OCI-LY7 (cell line): ENCODE data around the gene TUBB6. TPM values are rescaled to one million over a fixed set of nuclear protein-coding genes. Genes with fewer than 3 reads are reported as not detected.

ENCODE experiments used
- BruUV-seq: library from RNA; stranded (reverse); fragments of 400-500 nt; replicated peaks from 2 replicates; lab custom pipeline; 2021; lab: Mats Ljungman, UMichigan
- CTCF ChIA-PET: fragments of 300-600 bp; sonication (Branson Sonifier 250); formaldehyde crosslinking; loops from one replicate; lab custom pipeline; 2022; ENCODE audit warnings: antibody characterized with exemption; ENCODE audit not compliant: unreplicated experiment; lab: Charles Lee
- POLR2A ChIA-PET: fragments of 300-600 bp; sonication (Branson Sonifier 250); formaldehyde crosslinking; loops from one replicate; lab custom pipeline; 2022; ENCODE audit warnings: antibody characterized with exemption; lab: Charles Lee
- DNase-seq: peaks from one replicate; pipeline ENCODE4 v3.0.0-alpha.2; 2015; ENCODE audit warnings: low spot score
- H2AFZ ChIP-seq: fragments of 200-600 bp; sonication (generic), shearing (Covaris generic); 2 replicates; pipeline ENCODE4 v1.6.1; 2014; ENCODE audit warnings: mild to moderate bottlenecking, antibody characterized with exemption, low read length, moderate library complexity
- H3K27ac ChIP-seq: fragments of 200-600 bp; sonication (generic); 2 replicates; pipeline ENCODE4 v1.5.1; 2014; ENCODE audit warnings: mixed run types, low read depth, mild to moderate bottlenecking, moderate library complexity, low read length, inconsistent platforms; ENCODE audit not compliant: poor library complexity, severe bottlenecking
- H3K36me3 ChIP-seq: fragments of 200-600 bp; sonication (generic); 2 replicates; pipeline ENCODE4 v1.6.1; 2014; ENCODE audit warnings: mild to moderate bottlenecking, antibody characterized with exemption, low read length, moderate library complexity, mixed read lengths; ENCODE audit not compliant: insufficient read depth
- H3K4me1 ChIP-seq: fragments of 200-600 bp; sonication (generic); 2 replicates; pipeline ENCODE4 v1.5.1; 2014; ENCODE audit warnings: mild to moderate bottlenecking, low read length; ENCODE audit not compliant: insufficient read depth, poor library complexity, severe bottlenecking
- H3K4me2 ChIP-seq: fragments of 200-600 bp; sonication (generic); 2 replicates; pipeline ENCODE4 v1.6.1; 2014; ENCODE audit warnings: mild to moderate bottlenecking, low read length
- H3K4me3 ChIP-seq: fragments of 200-600 bp; sonication (generic); 2 replicates; pipeline ENCODE4 v1.5.1; 2014; ENCODE audit warnings: mild to moderate bottlenecking, low read depth, low read length; ENCODE audit not compliant: poor library complexity, severe bottlenecking
- H3K79me2 ChIP-seq: fragments of 200-600 bp; sonication (generic); 2 replicates; pipeline ENCODE4 v1.6.1; 2016; ENCODE audit warnings: low read depth, mild to moderate bottlenecking, low read length, moderate library complexity, mixed read lengths; ENCODE audit not compliant: insufficient read depth
- H3K9me2 ChIP-seq: fragments of 200-600 bp; sonication (generic); 2 replicates; pipeline ENCODE4 v1.6.1; 2016; ENCODE audit warnings: mild to moderate bottlenecking, low read length, mixed read lengths; ENCODE audit not compliant: insufficient read depth
- H3K9me3 ChIP-seq: fragments of 200-600 bp; sonication (generic); 2 replicates; pipeline ENCODE4 v1.6.1; 2014; ENCODE audit warnings: mild to moderate bottlenecking, mixed run types, low read length, mixed read lengths
- H4K20me1 ChIP-seq: fragments of 200-600 bp; sonication (generic); 2 replicates; pipeline ENCODE4 v1.6.1; 2014; ENCODE audit warnings: mild to moderate bottlenecking, antibody characterized with exemption, low read length, moderate library complexity, mixed read lengths; ENCODE audit not compliant: insufficient read depth
- EZH2phosphoT487 ChIP-seq: fragments of 200-600 bp; sonication (generic); IDR thresholded peaks from 2 replicates; pipeline ENCODE4 v1.6.1; 2018; ENCODE audit warnings: low read depth, borderline replicate concordance, mild to moderate bottlenecking, mixed run types, antibody characterized with exemption, low read length, moderate library complexity, mixed read lengths
- intact Hi-C: fragments of 100-400 bp; cut with micrococcal nuclease; formaldehyde crosslinking; loops from one replicate; pipeline ENCODE4 v1.10.0; 2022; ENCODE audit not compliant: unreplicated experiment
- total RNA-seq, 2 experiments: library from RNA; depleted of rRNA in 1 of 2; stranded (reverse); fragments of >200 nt in 1 of 2; shearing (Covaris generic) in 1 of 2; gene quantifications; 2 replicates each; pipeline ENCODE4 v1.2.3, GENCODE V29; 2014 to 2022
- TF ChIP-seq, protein P1 (sequence below): fragments of 200-600 bp; sonication (generic); conservative IDR thresholded peaks from 2 replicates; pipeline ENCODE4 v1.5.1; 2014; ENCODE audit warnings: mild to moderate bottlenecking, antibody characterized with exemption, low read length, moderate library complexity, mixed read lengths

The TUBB6 gene
- total RNA-seq, 2 experiments from 2014 or later, result not detected

GRCh38 chr18:12333506-12334290 lies 25.7 kb downstream of the TUBB6 start:
- DNase-seq, result no peak
- no peaks in the 10 kb centered on the region for H3K79me2 ChIP-seq
- H3K4me3 ChIP-seq, result no peak overlapping the region
- intact Hi-C loops, result no loop called here
- no peaks in the 10 kb centered on the region for H4K20me1 ChIP-seq
- H3K4me2 ChIP-seq, result no peak overlapping the region
- no peaks in the 10 kb centered on the region for H3K9me2 ChIP-seq
- TF ChIP-seq EZH2phosphoT487, result no peak
- TF ChIP-seq, protein P1, sequence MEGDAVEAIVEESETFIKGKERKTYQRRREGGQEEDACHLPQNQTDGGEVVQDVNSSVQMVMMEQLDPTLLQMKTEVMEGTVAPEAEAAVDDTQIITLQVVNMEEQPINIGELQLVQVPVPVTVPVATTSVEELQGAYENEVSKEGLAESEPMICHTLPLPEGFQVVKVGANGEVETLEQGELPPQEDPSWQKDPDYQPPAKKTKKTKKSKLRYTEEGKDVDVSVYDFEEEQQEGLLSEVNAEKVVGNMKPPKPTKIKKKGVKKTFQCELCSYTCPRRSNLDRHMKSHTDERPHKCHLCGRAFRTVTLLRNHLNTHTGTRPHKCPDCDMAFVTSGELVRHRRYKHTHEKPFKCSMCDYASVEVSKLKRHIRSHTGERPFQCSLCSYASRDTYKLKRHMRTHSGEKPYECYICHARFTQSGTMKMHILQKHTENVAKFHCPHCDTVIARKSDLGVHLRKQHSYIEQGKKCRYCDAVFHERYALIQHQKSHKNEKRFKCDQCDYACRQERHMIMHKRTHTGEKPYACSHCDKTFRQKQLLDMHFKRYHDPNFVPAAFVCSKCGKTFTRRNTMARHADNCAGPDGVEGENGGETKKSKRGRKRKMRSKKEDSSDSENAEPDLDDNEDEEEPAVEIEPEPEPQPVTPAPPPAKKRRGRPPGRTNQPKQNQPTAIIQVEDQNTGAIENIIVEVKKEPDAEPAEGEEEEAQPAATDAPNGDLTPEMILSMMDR, result no peak
- no peak overlapping the region for H3K27ac ChIP-seq
- H3K9me3 ChIP-seq, result no peaks in the 10 kb centered on the region
- H2AFZ ChIP-seq, result no peak overlapping the region
- ChIA-PET CTCF (no interaction called here), POLR2A (no interaction called here)
- peaks cover 73% of the 10 kb centered on the region for H3K36me3 ChIP-seq
- no peaks in the 10 kb centered on the region for H3K4me1 ChIP-seq
- BruUV-seq, result no TSS peak

GRCh38 chr18:12334366-12334808 lies 26.3 kb downstream of the TUBB6 start:
- BruUV-seq, result no TSS peak
- DNase-seq, result no peak
- Histone ChIP-seq H3K9me2 (no peaks in the 10 kb centered on the region), H3K4me2 (no peak overlapping the region), H3K27ac (no peak overlapping the region), H3K9me3 (no peaks in the 10 kb centered on the region), H3K4me1 (no peaks in the 10 kb centered on the region), H3K79me2 (no peaks in the 10 kb centered on the region), H3K4me3 (no peak overlapping the region), H3K36me3 (peaks cover 69% of the 10 kb centered on the region), H2AFZ (no peak overlapping the region), H4K20me1 (no peaks in the 10 kb centered on the region)
- TF ChIP-seq, protein P1, result no peak
- TF ChIP-seq EZH2phosphoT487, result no peak
- ChIA-PET CTCF (no interaction called here), POLR2A (interaction anchor here (0.8 kb wide), 1 partner anchor 43 kb away, joined by 3 read pairs; the partner anchor contains the start of gene AFG3L2)
- intact Hi-C loops, result no loop called here

DNA sequence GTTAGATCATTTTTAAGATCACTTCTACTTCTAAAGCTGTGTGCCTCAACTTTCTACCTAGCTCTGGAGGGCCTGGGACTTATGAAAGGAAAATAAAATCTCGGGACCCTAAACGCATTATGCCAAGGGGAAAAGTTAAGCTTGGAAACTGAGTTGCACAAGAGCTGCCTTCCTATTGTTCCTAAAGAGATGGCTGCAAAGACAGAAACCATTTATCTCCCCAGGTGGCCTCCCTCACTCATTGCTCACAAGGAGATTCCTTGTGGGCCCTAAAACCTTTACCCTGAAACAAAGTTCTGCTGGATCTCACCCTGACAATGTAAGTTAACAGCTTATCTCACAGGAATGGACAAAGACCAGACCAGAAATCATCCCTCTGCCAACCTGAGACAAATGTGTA lies 26.8 kb downstream of the TUBB6 start:
- ChIA-PET CTCF (no interaction called here), POLR2A (interaction anchor here (0.8 kb wide), 1 partner anchor 42 kb away, joined by 3 read pairs; the partner anchor contains the start of gene AFG3L2)
- H4K20me1 ChIP-seq, result no peaks in the 10 kb centered on the region
- H3K27ac ChIP-seq, result no peak overlapping the region
- intact Hi-C loops, result no loop called here
- BruUV-seq, result no TSS peak
- H3K4me1 ChIP-seq, result no peaks in the 10 kb centered on the region
- H2AFZ ChIP-seq, result no peak overlapping the region
- TF ChIP-seq EZH2phosphoT487, result no peak
- TF ChIP-seq, protein P1, result no peak
- H3K36me3 ChIP-seq, result peaks cover 65% of the 10 kb centered on the region
- no peaks in the 10 kb centered on the region for H3K79me2 ChIP-seq
- no peaks in the 10 kb centered on the region for H3K9me2 ChIP-seq
- no peak for DNase-seq
- no peaks in the 10 kb centered on the region for H3K9me3 ChIP-seq
- H3K4me2 ChIP-seq, result no peak overlapping the region
- H3K4me3 ChIP-seq, result no peak overlapping the region
